HG03354 (cell line): ENCODE results near the gene TINAG.
A peak's percentile ranks its signal among the peaks of the same experiment; 100 is the strongest.

Source experiments
- ATAC-seq: cut with Tn5 transposase; IDR thresholded peaks from one replicate; pipeline ENCODE4 v1.9.1; 2021; ENCODE audit warnings: mild to moderate bottlenecking; ENCODE audit not compliant: unreplicated experiment, poor library complexity, severe bottlenecking

TINAG gene, protein sequence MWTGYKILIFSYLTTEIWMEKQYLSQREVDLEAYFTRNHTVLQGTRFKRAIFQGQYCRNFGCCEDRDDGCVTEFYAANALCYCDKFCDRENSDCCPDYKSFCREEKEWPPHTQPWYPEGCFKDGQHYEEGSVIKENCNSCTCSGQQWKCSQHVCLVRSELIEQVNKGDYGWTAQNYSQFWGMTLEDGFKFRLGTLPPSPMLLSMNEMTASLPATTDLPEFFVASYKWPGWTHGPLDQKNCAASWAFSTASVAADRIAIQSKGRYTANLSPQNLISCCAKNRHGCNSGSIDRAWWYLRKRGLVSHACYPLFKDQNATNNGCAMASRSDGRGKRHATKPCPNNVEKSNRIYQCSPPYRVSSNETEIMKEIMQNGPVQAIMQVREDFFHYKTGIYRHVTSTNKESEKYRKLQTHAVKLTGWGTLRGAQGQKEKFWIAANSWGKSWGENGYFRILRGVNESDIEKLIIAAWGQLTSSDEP

DNA sequence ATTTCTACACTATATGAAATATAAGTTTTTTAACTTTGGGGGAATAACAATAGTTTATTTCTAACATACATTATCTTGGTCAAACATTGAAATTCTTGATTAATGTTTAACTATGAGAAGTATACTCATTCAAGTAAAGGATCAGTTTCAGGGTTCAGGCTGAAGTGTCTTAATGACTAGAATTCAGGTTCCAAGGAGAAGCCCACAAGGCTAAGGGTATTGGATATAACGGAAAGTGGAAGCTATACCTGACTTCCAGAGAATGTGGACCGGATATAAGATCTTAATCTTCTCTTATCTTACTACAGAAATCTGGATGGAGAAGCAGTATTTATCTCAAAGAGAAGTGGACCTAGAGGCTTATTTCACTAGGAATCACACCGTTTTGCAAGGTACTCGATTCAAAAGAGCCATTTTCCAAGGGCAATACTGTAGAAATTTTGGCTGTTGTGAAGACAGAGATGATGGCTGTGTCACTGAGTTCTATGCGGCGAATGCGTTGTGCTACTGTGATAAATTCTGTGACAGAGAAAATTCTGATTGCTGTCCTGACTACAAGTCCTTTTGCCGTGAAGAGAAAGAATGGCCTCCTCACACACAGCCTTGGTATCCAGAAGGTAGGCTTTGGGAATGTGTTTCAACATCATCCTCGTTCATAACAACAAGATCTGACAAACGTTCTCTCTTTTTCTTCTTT, at the start of gene TINAG:
Gene TINAG, plus strand, starts transcription at position 153 of the 697 bp plus-strand sequence. Its CDS starts 110 bp downstream, at position 263.
- ATAC-seq: peak; percentile 54

DNA sequence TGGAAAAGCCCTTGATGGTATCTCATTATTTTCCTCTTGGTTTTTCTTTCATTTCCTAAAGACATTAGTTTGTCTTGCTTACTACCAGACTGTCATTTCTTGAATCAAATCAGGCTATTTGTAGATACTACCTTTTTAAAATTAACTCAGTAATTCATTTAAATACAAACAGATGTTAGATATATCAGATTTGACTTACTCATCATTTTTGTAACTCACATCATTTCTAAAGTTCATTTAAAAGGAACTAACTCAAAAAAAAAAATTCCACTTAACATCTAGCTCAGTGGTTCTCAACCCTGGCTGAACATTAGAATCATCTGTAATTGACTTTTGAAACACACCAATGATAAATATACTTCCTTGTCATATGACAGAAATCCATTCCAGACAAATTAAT, 48.2 kb upstream of the TINAG start:
- ATAC-seq: no peak

DNA sequence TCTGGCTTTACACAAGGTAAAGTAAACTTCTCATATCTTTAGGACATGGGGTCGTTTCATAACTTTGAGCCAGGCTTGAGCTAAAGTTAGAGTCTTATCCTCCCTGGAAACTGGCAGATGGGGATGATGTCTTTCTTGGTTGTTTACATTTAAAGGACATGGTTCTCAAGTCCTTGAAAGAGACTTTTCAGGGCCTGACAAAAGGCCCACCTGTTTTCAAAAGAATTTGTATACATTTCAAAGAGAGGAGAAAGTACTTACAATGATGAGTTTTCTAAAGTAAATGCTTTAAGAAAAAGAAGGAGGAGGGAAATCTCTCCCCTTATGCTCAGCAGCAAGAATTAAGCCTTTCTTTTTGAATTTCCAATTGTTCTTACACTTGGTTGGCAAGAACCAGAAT, 45.7 kb upstream of the TINAG start:
- no peak for ATAC-seq

DNA sequence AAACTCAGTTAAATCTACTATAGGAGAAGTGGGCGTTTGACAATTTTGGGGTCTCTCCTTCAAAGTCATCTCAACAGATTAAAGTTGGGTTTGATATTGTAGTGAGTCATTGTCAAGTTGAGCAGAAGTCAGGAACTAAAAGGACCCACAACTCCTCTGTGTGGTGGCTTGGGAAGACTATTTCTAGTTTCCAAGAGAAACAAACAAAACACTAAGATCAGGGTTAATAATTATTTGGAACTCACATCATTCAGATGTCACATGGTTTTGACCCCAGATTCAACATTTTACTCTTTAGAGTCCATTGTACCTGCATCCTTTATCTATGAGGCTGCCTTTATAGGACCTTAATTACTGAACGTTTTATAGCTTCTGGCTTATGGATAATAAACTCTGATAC, 45.3 kb upstream of the TINAG start:
- ATAC-seq: no peak

GRCh38 chr6:54264581-54265272, 43.5 kb upstream of the TINAG start:
- ATAC-seq: no peak

DNA sequence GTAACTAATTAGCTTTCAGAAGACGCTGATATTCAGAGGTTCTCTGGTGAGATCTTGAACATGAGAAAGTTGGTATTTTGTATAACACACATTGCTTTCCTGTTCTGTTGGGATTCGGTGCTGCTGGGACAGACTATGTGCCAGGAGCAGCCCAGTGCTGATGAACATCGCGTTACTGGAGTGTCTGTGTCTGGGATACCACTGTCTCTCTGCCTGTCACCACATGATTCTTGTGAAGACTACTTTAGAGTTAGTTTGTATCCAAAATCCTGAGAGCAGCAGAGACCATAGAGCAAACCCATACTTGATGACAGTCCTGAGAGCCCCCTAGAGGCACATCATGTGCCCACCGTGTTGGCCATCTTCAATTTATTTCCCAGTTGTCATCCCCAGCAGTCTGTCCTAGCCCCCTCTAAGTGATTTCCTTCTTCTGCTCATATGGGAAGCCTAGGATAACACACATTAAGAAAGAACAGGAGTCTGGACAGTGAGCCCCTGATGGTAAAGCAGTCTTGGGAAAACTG, 41.8 kb upstream of the TINAG start:
- ATAC-seq: no peak

DNA sequence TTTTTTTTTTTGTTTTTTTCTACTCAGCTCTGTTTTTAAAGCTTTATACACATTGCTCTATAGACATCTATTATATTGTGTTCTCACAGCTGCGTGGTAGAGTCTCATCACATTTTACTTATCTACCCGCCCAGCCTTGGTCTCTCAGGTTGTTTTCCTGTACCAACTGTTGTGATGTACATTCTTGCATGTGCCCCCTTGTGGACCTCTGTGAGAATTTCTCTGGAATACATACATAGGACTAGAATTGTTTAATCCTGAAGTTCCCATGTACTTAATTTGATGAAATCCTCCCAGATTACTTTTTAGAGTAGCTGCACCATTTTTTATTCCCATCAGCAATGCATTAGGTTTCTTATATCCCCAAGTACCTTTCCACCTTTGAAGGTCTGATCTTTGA, 40.4 kb upstream of the TINAG start:
- ATAC-seq: peak; percentile 56

- ATAC-seq: no peak
These were observed 34.9 kb upstream of the TINAG start for GRCh38 chr6:54273214-54273820.

DNA sequence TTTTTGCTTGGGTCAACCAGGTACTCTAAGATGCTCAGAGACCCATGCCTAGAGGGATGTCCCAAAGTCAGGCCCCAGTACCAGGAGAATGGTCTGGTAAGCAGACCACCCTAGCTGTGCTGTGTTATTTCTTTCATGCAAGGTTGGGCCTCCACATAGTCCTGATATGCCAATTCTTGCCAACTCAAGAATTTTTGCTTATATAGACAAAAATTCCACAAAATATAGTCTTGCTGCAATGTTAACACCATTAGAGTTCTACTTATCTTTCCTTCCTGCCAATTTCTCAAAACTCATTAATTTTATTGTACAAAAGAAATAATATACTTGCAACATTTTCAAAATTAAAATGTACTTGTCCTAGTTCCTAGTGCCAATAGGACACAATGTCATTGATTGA, 33.9 kb upstream of the TINAG start:
- no peak for ATAC-seq

- no peak for ATAC-seq
These were observed 26.1 kb upstream of the TINAG start for GRCh38 chr6:54282186-54282585.

- no peak for ATAC-seq
These were observed 23.9 kb upstream of the TINAG start for GRCh38 chr6:54284161-54284860.

DNA sequence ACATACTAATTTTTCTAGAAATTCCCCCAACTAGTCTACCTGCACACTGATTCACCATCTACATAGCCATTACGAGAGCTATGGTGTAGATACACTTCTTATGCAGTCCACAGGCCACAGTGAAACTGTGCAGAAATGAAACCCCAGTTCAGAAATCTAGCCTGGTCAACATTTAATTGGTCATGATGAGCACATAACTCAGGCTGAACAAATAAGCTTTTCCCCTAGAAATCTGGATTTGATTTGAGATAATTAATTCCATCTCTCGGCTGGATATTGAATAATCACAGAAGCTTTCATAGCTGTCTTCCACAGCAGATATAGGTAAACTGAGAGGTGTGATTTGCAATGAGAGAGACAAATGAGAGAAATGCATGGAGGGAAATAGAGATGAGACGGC, 22.6 kb upstream of the TINAG start:
- no peak for ATAC-seq

- no peak for ATAC-seq
These were observed 22.1 kb upstream of the TINAG start for GRCh38 chr6:54286141-54286540.

- no peak for ATAC-seq
These were observed 19.8 kb upstream of the TINAG start for GRCh38 chr6:54288474-54288873.

DNA sequence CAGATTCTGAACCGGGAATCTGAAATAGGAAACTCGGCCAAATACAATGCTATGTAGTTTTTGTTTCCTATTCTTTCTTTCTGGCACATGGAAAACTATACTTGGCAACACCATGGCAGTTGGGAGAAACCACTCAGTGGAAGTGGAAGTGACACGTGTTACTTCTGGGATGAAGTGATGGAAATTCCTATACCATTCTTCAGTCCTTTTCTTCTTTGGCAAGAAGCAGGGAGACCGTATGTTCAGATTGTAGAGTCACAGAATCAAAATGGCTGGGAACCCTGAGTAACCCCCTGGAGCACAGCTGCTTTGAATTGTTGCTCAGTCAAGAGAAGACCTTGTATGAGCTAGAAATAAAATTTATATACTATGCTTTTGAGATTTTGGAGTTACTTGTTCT, 18.8 kb upstream of the TINAG start:
- ATAC-seq: no peak

- ATAC-seq: peak; percentile 68
These were observed 17.1 kb upstream of the TINAG start for GRCh38 chr6:54291146-54291545.

- peak; percentile 95 for ATAC-seq
These were observed 16.5 kb upstream of the TINAG start for GRCh38 chr6:54291738-54292137.

- ATAC-seq: no peak
These were observed 13.2 kb upstream of the TINAG start for GRCh38 chr6:54294965-54295532.
